K562 (cell line): ENCODE measurements around the gene MAPK13. TPM values are rescaled to one million over a fixed set of nuclear protein-coding genes. Genes with fewer than 3 reads are reported as not detected.

Experiments
- ATAC-seq: fragments of 200-7000 bp; cut with Tn5 transposase; 3 replicates; pipeline ENCODE4 v1.9.1; 2020; ENCODE audit warnings: moderate library complexity
- BruUV-seq: library from RNA; stranded (reverse); fragments of 400-500 nt; replicated peaks from 2 replicates; lab custom pipeline; 2021; lab: Mats Ljungman, UMichigan
- CTCF ChIA-PET: fragments of 300-600 bp; formaldehyde crosslinking; extraction: SDS; loops from one replicate; lab custom pipeline; 2021; ENCODE audit warnings: low intra/inter-chr PET ratio; lab: Yijun Ruan, JAX
- POLR2A ChIA-PET: fragments of 300-600, 350-650 bp; sonication (Branson Sonifier 250); formaldehyde crosslinking; extraction: SDS; loops from one replicate; lab custom pipeline; 2021; ENCODE audit warnings: antibody characterized with exemption, inconsistent platforms; lab: Yijun Ruan, JAX
- DNase-seq, 4 experiments: peaks; one replicate each; pipeline versions ENCODE4 v3.0.0 to v3.0.0-alpha.2; 2011 to 2018; ENCODE audit warnings: low spot score in 3 of 4, mixed read lengths in 3 of 4; ENCODE audit errors: extremely low read depth in 1 of 4
- FAIRE-seq: peaks from 2 replicates; lab custom pipeline; 2011; peaks lifted over from hg19 to GRCh38; lab: Jason Lieb, UNC
- H2AFZ ChIP-seq: 2 replicates; pipeline ENCODE4 v1.6.0; 2011; ENCODE audit warnings: low read depth, low read length, control low read depth, inconsistent platforms
- H3K27ac ChIP-seq: fragments of 200-600 bp; 3 replicates; pipeline ENCODE4 v1.8.0; 2011; ENCODE audit warnings: low read depth, mild to moderate bottlenecking, control low read depth, inconsistent platforms, low read length, moderate library complexity, mixed read lengths; ENCODE audit errors: extremely low read depth
- H3K27me3 ChIP-seq, 2 experiments: fragments of 300-600 bp in 1 of 2; 2 replicates in 1 of 2; 3 replicates in 1 of 2; pipeline versions ENCODE4 v1.6.0 to v1.8.0; 2011; ENCODE audit warnings: inconsistent platforms in 2 of 2, low read length in 2 of 2, mild to moderate bottlenecking in 1 of 2, mixed read lengths in 1 of 2, moderate library complexity in 1 of 2; ENCODE audit not compliant: control insufficient read depth in 2 of 2, insufficient read depth in 2 of 2
- H3K36me3 ChIP-seq: fragments of 300-600 bp; 3 replicates; pipeline ENCODE4 v1.8.0; 2011; ENCODE audit warnings: mild to moderate bottlenecking, low read length, inconsistent platforms; ENCODE audit not compliant: control insufficient read depth, insufficient read depth
- H3K4me1 ChIP-seq, 2 experiments: fragments of 200-600 bp in 1 of 2; replicated peaks in 1 of 2; 2 replicates in 1 of 2; 3 replicates in 1 of 2; pipeline versions ENCODE4 v1.5.1 to v1.8.0; 2011; ENCODE audit warnings: inconsistent platforms in 2 of 2, low read length in 2 of 2, mild to moderate bottlenecking in 1 of 2, mixed read lengths in 1 of 2, moderate library complexity in 1 of 2; ENCODE audit not compliant: control insufficient read depth in 2 of 2, insufficient read depth in 2 of 2
- H3K4me2 ChIP-seq: 2 replicates; pipeline ENCODE4 v1.6.1; 2011; ENCODE audit warnings: low read length, control low read depth, inconsistent platforms, mixed read lengths; ENCODE audit not compliant: insufficient read depth
- H3K4me3 ChIP-seq: fragments of 200-600 bp; sonication (generic), shearing (Covaris generic); 2 replicates; pipeline ENCODE4 v1.5.1; 2016; ENCODE audit warnings: control low read depth, inconsistent platforms
- H3K79me2 ChIP-seq: fragments of 200-600 bp; 3 replicates; pipeline ENCODE4 v1.8.0; 2011; ENCODE audit warnings: low read length, inconsistent platforms; ENCODE audit not compliant: control insufficient read depth, insufficient read depth
- H3K9ac ChIP-seq, 2 experiments: 2 replicates each; pipeline versions ENCODE4 v1.6.0 to v1.6.1; 2011; ENCODE audit warnings: low read depth in 2 of 2, low read length in 2 of 2, control low read depth in 1 of 2, inconsistent platforms in 1 of 2, mild to moderate bottlenecking in 1 of 2, mixed read lengths in 1 of 2; ENCODE audit not compliant: insufficient read depth in 1 of 2
- H3K9me1 ChIP-seq: one replicate; pipeline ENCODE4 v1.6.0; 2011; ENCODE audit warnings: inconsistent platforms, mild to moderate bottlenecking, low read length, moderate library complexity; ENCODE audit not compliant: control insufficient read depth, insufficient read depth
- H3K9me3 ChIP-seq: replicated peaks from 2 replicates; pipeline ENCODE4 v1.5.1; 2011; ENCODE audit warnings: low read depth, low read length, inconsistent platforms; ENCODE audit not compliant: control insufficient read depth, insufficient read depth
- H4K20me1 ChIP-seq: replicated peaks from 2 replicates; pipeline ENCODE4 v1.6.1; 2011; ENCODE audit warnings: low read length, inconsistent platforms, mixed read lengths; ENCODE audit not compliant: control insufficient read depth, insufficient read depth
- KAT7 ChIP-seq: sonication (generic); formaldehyde crosslinking; IDR thresholded peaks from 2 replicates; pipeline ENCODE4 v1.8.0; 2022; ENCODE audit warnings: missing genetic modification reagents, mild to moderate bottlenecking, borderline replicate concordance
- PTBP1 ChIP-seq: fragments of 200-400 bp; formaldehyde crosslinking; IDR thresholded peaks from 2 replicates; pipeline ENCODE4 v1.6.1; 2017; ENCODE audit warnings: low read depth, low read length
- ZNF3 ChIP-seq: fragments of 250-450 bp; sonication (Bioruptor Pico); IDR thresholded peaks from 2 replicates; pipeline ENCODE4 v1.5.0; 2021; ENCODE audit warnings: mild to moderate bottlenecking, moderate library complexity
- WGBS: fragments of 100-300 bp; shearing (Covaris generic); methylation state at CpG from one replicate; pipeline ENCODE4 v1.1.6; 2016; ENCODE audit warnings: low coverage, mixed read lengths; ENCODE audit not compliant: insufficient coverage; ENCODE audit errors: missing lambda C conversion rate; 5-methylcytosine and 5-hydroxymethylcytosine counted together
- in situ Hi-C: fragments of 300-500 bp; cut with MboI; formaldehyde crosslinking; loops from 4 replicates; pipeline ENCODE4 v1.15.0; 2018; ENCODE audit warnings: inconsistent platforms, mixed read lengths
- intact Hi-C: fragments of 100-400 bp; cut with micrococcal nuclease; formaldehyde crosslinking; loops from 2 replicates; pipeline ENCODE4 v1.14.2; 2022
- polyA plus RNA-seq, 8 experiments: library from polyadenylated mRNA; depleted of rRNA in 4 of 8; stranded (reverse) in 5 of 8; unstranded in 3 of 8; fragments of >200 nt; fragmentation: Nextera tagmentation in 2 of 8; fragmentation: Illumina TruSeq in 1 of 8; extraction: Ambion mirVana in 2 of 8; extraction: Trizol in 1 of 8; gene quantifications; 2 replicates each; pipeline versions ENCODE4 v1.2.1 to v1.2.3, GENCODE V29; 2011 to 2014; ENCODE audit warnings: inconsistent platforms in 1 of 8, missing spikeins in 1 of 8
- total RNA-seq, 7 experiments: library from RNA; depleted of rRNA in 6 of 7; stranded (reverse); fragments of >200 nt in 6 of 7; fragmentation: Illumina TruSeq in 2 of 7; extraction: Trizol in 2 of 7; gene quantifications; 2 replicates each; pipeline versions ENCODE4 v1.2.1 to v1.2.3, GENCODE V29; 2011 to 2021; ENCODE audit warnings: low replicate concordance in 1 of 7
- TF ChIP-seq, protein P1 (sequence below): fragments of 450-650 bp; conservative IDR thresholded peaks from 2 replicates; pipeline ENCODE4 v1.6.1; 2016; ENCODE audit warnings: missing genetic modification characterization, low read depth, mild to moderate bottlenecking, control low read depth, missing compliant biosample characterization
- TF ChIP-seq, protein P2 (sequence below): IDR thresholded peaks from 2 replicates; pipeline ENCODE4 v1.6.1; 2016; ENCODE audit warnings: missing genetic modification characterization, missing compliant biosample characterization
- TF ChIP-seq, protein P3 (sequence below): fragments of 250-450 bp; sonication (Bioruptor Pico); IDR thresholded peaks from 2 replicates; pipeline ENCODE4 v1.8.0; 2022; ENCODE audit warnings: moderate library complexity, mild to moderate bottlenecking, inconsistent platforms

Gene MAPK13
- total and polyA plus RNA-seq, 9 of the 15 experiments (the other 6 are each of a cell fraction or from before 2014, with no cell fraction given), result 0.03 to 2.3 (median 0.48) TPM; not detected in 1

DNA sequence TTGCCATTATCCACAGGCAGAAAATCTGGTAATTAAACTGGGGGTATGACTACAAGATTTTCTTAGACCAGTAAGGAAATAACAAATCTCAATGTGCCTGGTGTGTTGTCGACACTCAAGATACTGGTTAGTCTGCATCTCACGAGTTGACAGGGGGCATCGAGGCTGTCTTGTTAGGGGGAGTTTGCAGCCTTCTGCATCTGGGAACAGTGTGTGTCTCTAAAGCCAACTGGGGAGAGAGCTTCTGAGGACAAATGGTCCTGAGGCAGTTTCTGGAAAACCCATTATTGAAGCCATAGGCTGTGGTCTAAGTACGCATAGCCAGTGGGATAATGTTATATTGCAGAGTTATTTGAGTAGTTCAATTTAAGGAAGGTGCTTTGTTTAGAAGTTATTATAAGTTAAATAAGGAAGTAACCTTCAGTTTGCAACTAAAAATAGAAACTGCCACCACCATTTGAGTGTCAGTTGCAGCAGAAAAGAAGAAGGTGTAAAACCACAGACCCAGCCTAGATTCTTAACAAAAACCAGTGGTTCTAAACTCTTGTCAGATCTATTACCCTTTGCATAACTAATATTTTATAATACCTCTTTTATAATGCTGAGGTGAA is 15.4 kb upstream of the MAPK13 start:
- Histone ChIP-seq H3K27ac (no peak overlapping the region), H3K79me2 (no peaks in the 10 kb centered on the region), H3K4me3 (no peak overlapping the region)
- WGBS, result 65% methylated on average over 4 of the region's 4 CpGs
- no peak for DNase-seq
- POLR2A ChIA-PET, result interaction anchor here (0.6 kb wide), 1 partner anchor 11 kb away, joined by 3 read pairs; no protein-coding TSS in a partner anchor
- no peak for ATAC-seq
- TF ChIP-seq, protein P1, sequence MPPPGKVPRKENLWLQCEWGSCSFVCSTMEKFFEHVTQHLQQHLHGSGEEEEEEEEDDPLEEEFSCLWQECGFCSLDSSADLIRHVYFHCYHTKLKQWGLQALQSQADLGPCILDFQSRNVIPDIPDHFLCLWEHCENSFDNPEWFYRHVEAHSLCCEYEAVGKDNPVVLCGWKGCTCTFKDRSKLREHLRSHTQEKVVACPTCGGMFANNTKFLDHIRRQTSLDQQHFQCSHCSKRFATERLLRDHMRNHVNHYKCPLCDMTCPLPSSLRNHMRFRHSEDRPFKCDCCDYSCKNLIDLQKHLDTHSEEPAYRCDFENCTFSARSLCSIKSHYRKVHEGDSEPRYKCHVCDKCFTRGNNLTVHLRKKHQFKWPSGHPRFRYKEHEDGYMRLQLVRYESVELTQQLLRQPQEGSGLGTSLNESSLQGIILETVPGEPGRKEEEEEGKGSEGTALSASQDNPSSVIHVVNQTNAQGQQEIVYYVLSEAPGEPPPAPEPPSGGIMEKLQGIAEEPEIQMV (tag), result no peak
- TF ChIP-seq PTBP1 (no peak), KAT7 (CRISPR knock-in tag) (no peak), ZNF3 (CRISPR knock-in tag) (no peak)
- TF ChIP-seq, protein P2, sequence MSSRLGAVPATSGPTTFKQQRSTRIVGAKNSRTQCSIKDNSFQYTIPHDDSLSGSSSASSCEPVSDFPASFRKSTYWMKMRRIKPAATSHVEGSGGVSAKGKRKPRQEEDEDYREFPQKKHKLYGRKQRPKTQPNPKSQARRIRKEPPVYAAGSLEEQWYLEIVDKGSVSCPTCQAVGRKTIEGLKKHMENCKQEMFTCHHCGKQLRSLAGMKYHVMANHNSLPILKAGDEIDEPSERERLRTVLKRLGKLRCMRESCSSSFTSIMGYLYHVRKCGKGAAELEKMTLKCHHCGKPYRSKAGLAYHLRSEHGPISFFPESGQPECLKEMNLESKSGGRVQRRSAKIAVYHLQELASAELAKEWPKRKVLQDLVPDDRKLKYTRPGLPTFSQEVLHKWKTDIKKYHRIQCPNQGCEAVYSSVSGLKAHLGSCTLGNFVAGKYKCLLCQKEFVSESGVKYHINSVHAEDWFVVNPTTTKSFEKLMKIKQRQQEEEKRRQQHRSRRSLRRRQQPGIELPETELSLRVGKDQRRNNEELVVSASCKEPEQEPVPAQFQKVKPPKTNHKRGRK (tag), result no peak
- TF ChIP-seq, protein P3, sequence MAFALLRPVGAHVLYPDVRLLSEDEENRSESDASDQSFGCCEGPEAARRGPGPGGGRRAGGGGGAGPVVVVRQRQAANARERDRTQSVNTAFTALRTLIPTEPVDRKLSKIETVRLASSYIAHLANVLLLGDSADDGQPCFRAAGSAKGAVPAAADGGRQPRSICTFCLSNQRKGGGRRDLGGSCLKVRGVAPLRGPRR (CRISPR knock-in tag), result no peak
- TF ChIP-seq, all 486 proteins: peak for 0
- in situ Hi-C loops (no loop called here), intact Hi-C loops (no loop called here)
- BruUV-seq, result no TSS peak
- no peak for FAIRE-seq
- CTCF ChIA-PET, result no interaction called here
- peaks cover 17% of the 10 kb centered on the region; the same call in 2 of the 3 replicates for H3K36me3 ChIP-seq
- H2AFZ ChIP-seq, result no peak overlapping the region
- peaks cover 3% of the 10 kb centered on the region for H3K9me1 ChIP-seq
- H3K9ac ChIP-seq, result no peak overlapping the region
- H3K4me1 ChIP-seq, result peaks cover 28 to 43% of the 10 kb centered on the region in 2 experiments
- no peaks in the 10 kb centered on the region for H3K27me3 ChIP-seq
- no peaks in the 10 kb centered on the region for H4K20me1 ChIP-seq
- H3K9me3 ChIP-seq, result no peaks in the 10 kb centered on the region
- no peak overlapping the region for H3K4me2 ChIP-seq
